Stimulated activated CD4-positive, alpha-beta T cell treated with anti-CD3 and anti-CD28 coated beads, Interleukin-12 subunit alpha, Interleukin-12 subunit beta, amount 100 ng/mL, for 24 hours (primary cell): ENCODE measurements around the gene CCT5.

ENCODE experiments used
- DNase-seq, 2 experiments: peaks; one replicate each; pipeline ENCODE4 v3.0.0-alpha.2; 2020; ENCODE audit warnings: low read depth in 2 of 2

The CCT5 gene

DNA sequence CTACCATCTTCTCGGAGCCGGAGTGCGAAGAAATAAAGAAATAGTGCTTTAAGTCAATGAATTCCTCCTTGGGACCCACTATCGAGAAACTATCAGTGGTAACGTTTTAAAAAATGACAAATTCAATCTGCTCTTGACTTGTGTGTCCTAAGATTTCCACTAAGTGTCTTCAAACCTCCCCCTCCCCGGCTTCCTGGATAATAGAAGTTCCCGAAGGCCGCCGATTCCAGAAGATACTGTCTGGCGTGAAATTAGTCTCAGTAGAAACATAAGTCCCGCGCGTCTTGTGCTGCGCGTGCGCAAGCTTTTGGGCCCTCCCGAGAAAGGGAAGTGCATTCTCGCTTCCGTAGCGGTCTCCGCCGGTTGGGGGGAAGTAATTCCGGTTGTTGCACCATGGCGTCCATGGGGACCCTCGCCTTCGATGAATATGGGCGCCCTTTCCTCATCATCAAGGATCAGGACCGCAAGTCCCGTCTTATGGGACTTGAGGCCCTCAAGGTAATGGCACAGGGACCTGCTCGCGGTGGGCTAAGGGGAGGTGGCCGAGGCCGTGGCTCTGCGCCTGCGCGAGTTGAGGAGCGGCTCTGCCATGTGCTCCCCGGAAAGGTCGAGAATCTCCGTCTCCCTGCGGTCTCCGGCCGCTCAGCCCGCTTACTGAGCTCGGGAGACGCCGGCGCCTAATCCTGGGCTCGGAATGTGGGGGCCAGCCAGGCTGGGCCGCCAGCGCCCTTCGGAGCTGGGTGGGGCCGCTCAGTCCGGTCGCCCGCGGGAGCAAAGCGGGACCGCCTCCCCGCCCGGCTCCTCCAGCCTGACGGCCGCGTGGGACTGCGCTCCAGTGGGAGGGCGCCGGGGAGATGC, at the start of gene CCT5:
TSS of gene CCT5 (plus strand) at position 333 of the 858 bp plus-strand sequence. CDS start at position 394, 61 bp downstream.
- DNase-seq = peak; percentile 77 to 78

DNA sequence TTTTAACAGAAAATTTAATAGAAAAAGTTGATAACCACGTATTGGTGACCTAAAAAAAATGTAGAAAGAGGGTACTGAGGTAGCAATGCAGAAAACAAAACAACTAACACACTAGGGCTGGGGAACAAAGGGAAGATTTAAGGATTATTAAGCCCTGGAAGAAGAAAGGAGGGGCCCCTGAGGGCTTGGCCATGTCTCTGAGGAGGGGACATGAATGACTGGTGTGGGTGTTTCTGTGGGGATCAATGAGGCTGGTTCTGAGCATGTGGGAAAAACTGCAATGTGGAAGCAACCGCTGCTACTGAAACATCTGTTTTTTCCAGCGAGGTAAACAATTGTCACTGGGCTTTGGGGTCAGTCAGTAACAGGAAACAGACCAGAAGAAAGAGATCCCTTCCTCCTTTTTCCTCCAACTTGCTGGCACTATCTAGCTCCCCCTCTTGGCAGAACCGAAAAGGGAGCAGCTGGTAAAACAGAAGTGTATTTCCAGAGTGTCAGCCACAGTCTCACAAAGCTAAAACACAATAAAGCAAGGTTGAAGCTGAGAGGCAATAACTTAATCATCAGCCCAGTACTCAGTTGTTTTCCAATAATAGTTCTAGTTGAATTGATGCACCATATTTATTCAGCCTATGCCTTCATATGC, 48.7 kb upstream of the CCT5 start:
- DNase-seq = no peak

DNA sequence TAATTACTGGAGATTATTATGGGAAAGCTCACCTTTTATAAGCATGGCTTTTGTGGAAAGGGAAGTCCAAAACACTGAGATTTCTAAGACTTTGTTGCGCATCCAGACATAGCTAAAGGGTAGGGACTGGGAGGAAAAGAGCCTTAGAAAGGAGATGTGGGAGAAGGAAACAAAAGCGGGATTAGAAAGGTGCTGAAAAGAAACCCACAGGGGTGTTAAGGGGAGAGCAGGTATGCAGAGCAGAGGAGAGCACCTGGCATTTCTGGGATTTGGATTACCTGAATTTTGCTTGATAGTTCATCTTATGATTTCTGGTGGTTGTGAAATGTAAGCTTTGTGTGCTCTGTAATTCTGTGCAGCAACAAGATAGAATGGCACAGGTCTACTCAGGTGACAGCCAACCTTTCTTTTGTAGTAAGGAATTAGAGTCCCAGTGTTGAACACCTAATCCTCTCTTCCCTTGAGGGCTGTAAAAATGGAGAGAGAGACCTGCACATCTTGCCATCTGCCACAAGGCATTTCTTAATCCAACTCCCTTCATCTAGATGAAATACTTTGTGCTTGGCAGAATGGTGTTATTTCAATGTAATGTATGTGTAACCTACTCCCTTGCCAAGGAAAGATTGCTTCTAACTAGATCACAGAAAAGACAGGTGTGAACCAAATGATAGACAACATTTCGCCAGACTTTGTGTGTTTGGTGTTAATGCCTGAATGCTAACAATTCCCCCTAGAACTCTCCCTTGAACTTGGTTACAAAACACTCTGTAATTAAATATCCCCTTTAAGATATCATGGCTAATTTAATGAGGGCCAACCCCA, 47.8 kb upstream of the CCT5 start:
- DNase-seq = no peak

DNA sequence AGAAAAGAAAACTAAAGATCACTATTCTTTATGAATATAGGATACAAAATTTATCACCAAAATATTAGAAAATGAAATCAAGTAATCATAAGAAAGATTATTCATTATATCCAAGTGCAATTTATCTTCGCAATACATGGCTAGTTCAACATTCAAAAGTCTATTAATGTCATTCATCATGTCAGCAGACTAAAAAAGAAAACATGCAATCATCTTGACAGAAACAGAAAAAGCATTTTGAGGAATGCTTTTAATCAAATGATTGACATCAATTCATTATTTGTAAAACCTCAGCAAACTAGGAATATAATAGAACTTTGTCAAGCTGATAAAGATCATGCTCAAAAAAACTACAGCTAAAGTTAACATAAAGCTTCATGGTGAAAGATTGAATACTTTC, 41.1 kb upstream of the CCT5 start:
- DNase-seq = no peak

DNA sequence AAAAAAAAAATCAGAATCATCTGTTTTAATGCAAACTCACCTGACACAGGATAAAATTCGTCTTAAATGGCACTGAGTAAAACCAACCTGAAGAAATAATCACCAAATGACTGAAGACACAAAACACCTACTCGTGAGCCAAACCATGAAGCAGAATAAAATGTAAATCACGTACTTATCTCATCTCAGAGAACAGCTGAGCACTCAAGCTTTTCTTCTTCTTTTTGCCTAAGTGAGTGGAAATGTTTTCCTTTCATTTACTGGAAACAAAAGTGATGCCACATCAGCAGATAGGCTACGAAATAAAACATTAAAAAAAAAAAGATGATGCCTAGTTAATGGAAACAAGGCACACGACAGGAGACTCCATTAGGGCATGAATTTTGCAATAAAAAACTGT, 36.8 kb upstream of the CCT5 start:
- no peak for DNase-seq

DNA sequence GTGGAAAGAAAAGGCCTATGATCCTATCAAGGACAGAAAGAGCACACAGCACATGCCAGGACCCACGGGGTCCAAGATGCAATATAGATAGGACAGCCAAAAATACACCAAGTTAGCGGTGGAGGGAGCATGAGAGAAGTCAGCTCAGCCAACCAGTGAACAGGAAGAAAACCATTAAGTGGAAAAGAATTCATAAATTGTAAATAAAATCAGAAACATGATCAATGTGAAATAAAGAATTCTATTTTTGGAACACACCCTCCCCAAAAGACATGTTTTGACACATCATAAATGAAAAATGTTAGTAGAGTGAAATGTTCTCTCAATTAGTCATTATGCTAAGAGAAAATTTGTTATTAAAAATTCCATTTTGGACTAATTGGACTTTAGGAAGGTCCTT, 36.0 kb upstream of the CCT5 start:
- no peak for DNase-seq

DNA sequence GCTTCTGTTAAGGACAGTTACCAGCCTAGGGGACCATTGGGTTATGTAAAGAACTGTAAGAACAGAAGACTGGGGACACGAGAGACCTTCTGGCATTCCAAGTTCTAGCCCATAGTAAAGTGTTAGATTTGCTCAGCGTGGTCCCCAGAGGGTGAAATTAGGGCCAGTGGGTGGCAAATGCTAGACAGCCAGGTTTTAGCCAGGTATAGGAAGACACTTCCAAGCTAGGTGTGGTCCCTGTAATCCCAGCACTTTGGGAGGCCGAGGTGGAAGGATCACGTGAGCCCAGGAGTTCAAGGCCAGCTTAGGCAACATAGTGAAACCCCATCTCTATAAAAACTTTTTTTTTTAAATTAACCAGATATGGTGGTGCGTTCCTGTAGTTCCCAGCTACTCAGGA, 34.7 kb upstream of the CCT5 start:
- DNase-seq = no peak

DNA sequence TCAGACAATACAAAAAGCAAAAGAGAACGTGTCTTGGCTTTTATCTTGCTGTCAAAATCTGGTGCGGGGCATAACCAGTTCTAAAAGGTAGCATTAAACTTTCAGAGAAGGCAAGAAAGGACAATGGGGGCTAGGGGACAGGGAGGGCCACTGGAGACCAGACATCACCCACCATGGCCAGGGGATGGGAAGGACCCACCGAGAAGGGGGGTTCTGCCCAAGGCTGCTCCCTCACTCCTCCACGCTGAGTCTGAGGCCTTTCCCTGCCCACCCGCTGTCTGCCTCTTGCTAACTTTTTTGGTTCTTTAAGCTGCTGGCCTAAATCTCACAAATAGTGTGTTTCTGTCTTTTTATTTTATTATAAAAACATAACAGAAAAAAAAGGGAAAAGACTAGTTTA, 34.0 kb upstream of the CCT5 start:
- no peak for DNase-seq

DNA sequence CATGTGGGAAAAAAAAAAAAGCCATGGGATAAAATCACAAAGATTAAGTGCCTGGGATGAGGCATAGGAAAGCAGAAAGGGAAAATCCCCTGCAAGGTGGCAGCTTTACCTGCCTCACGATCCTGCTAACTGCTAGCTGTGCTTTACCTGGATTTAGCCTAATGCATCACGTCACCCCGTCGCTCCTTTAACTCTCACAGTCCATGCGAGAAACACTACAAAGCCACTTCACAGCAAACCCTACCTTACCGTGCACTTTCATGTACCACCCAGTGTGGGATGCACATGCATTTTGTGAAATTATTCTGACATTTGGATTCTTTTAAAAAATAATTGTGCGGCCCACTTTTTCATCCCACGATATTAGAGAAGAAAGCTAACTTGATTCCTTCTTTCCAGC, 31.4 kb upstream of the CCT5 start:
- no peak for DNase-seq

DNA sequence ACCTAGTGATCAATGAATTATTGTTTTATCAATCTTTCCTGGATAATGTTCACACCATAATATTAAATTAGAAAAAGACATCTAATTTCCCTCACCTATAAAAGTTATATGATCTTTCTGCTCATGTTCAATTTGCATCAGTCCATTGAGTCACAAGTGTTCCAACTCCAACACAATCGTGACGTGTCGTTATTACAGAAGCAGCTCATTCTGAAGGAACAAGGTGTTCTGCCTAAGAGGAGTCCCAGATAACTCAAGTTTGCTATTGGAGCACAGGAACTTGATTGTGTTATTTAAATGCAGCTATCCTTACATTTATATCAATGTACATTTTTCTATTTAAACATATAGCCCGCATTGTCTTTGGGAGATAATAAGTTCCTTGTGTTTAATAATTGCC, 31.0 kb upstream of the CCT5 start:
- no peak for DNase-seq

DNA sequence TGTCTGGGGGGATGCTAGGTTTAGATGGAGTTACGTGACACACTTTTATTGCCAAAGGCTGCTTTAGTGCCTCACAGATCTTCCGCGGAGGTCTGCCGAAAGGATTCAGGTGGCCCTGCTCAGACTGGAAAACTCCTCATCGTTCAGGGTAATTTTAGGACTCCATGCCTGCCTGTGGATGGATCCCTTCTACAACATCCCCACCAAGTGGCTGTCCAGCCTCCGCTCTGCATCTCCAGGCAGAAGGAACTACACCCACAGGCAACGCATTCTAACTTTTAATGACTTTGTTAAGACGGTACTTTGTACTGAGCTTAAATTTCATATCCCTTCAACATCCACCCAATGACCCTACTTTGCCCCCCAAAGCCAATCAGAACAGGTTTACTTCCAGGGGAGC, 29.8 kb upstream of the CCT5 start:
- no peak for DNase-seq

DNA sequence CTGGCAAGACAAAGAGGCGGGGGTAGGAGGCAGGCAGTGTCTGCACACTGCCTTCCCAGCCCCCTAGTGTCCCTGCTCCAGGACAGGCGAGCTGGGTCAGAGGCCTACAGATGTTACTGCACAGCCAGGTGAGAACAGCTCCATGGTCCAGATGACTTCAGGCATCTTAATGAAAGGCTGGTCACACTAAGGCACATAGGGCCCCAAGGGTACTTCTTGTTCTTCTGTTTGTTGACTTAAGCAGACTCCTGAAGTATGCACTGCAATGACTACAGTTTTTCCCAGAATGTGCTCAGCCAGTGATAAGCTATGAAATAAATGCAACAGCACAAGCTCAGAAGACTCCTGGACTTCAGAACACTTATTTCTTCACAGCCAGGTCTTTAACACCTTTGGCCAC, 27.8 kb upstream of the CCT5 start:
- DNase-seq = no peak

DNA sequence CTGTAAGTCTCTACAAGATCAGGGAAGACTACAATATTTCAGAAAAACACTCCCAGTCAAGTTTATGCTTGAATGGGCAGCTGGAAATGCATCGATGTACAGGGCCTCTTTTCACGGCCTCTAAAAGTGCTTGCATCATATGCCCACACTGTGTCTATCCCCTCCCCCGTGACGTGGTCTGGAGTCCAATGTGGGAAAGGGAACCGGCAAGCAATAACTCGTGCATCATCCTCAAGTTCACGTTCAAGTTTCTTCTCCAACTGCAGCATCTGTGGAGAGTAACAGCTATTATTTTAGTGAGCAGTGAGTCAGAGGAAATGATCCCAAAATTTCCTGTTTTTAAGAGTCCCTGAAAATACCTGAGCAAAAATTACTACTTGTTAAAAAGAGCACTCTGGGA, 22.7 kb upstream of the CCT5 start:
- no peak for DNase-seq

DNA sequence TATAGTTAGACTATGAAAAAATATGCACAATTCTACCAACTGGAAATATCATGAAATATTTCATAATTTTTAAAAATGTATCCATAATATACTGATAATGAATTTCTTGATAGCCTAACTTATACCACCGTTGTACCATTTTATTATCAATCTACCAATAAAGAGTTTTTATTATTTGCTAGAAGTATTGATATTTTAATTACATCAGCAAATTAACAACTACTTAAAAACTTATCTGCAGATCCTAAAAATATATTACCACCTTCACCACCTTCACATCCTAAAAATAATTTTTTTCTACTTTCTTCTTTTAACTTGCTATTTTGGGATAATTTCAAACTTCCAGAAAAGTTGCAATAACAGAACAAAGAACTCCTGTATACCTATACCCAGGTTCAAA, 21.8 kb upstream of the CCT5 start:
- DNase-seq = no peak

DNA sequence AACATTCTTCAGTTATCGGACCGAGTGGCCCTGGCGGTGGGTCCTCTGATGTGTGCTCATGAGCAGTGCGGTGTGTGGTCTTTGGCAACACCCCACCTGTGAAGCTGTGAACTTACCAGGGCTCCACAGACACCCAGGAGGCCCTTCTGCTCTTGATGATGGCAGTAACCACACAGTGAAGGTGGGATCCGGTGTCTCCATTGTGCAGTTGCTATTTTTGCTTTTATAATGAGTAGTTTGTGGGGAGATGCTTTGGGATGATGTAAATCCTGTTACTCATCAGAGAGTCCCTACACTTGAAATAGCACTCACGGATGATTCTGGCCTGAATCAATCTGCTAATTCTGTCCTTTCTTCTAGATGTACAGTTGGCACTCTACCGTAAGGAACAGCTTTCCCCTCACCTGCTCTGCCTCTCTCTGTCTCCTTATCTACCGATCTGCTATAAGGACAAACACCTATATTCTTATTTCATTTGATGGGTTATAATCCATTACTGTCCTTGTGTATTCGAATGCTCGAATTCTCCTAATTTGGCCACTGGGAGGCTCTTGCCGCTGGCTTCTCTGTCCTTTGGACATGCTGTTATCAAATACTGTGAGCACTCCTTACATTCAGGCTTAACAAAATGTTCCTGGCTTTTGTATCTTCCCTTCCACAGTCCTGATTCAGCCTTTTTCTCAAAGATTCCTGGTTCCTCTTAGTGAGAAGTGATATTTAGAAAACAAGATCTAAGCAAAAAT, 20.6 kb upstream of the CCT5 start:
- no peak for DNase-seq

DNA sequence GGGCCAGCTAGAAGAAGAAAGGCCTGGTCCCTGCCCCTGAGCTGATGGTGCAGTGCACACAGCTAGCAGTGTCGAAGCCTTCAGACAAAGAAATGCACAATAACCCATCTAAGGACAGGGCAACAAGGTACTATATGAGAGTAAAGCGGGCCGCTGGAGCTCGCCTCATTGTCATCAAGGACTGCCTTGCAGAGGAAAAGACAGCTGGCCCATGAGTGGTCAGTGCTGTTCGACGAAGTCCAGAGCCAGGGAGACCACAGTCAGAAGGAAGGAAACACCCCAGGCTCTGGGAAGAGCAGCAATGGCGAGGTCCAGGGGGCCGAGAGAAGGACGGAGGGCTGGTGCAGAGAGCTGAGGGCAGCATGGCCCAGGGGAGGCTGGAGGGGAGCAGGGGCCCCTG, 17.7 kb upstream of the CCT5 start:
- no peak for DNase-seq

DNA sequence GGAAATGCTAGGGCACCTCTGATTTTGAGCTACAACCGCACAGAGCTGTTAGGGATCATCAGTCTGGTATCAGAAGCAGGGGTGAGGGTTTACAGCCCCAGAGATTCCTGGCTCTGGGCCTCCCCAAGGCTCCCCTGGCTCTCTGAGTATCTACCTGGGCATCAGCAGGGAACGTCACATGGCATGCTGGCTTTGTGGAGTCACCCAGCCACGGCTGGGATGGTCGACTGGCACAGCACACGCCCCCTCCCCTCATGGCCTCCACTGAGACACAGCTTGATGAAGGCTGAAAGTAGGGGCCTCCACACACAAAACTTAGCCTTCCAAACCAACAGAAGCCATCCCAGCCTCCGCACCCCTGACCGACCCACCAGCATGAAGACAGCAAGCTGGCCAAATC, 17.1 kb upstream of the CCT5 start:
- no peak for DNase-seq

DNA sequence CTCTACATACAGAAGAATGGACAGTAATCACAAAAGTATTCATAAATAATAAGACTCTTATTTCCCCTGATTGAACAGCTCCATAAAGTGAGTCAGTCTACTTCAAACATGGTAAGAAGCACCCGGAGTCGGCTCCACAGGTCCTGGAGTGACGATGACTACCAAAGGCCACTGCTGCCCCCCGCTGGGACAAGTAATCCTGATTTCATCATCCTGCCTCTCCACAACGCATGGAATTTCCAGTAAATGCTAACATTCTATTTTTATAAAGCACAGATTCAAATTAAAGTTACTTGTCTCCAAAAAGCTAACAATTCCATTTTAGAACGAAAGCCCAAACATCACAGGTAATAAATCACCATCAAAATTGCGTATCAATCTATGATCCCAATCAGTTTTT, 16.6 kb upstream of the CCT5 start:
- no peak for DNase-seq

DNA sequence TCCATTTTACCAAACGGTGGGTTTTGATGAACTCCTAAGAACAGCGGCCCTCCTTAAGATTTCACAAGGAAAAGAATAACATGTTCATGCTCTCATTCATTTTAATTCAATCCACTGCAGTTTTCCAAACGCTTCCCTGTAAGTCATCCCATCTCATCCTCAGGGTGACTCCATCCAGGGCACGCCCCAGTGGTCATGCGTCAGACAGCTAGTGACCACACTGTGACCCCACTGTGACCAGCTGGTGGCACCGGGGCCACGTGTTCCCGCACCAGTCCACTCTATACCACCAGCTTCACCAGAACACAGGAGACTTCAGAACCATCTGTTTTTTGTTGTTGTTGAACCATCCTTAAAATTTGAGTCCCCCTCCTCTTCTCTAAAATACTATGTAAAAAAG, 14.7 kb upstream of the CCT5 start:
- DNase-seq = no peak

DNA sequence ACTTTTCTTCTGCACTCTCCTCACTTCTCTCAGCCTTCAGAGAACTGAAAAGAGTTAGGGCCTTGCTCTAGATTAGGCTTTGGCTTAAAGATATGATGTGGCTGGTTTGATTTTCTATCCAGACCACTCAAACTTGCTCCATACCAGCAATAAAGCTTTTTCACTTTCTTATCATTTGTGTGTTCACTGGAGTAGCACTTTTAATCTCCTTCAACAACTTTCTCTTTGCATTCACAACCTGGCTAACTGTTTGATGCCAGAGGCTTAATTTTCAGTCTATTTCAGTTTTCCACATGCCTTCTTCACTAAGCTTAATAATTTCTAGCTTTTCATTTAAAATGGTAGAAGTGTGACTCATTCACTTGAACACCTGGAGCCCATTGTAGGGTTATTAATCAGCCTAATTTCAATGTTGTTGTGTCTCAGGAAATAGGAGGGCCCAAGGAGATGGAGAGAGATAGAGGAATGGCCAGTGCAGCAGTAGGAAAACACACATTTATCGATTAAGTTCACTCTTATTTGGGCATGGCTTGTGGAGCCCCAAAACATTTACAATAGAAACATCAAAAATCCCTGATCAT, 6.3 kb upstream of the CCT5 start:
- no peak for DNase-seq

DNA sequence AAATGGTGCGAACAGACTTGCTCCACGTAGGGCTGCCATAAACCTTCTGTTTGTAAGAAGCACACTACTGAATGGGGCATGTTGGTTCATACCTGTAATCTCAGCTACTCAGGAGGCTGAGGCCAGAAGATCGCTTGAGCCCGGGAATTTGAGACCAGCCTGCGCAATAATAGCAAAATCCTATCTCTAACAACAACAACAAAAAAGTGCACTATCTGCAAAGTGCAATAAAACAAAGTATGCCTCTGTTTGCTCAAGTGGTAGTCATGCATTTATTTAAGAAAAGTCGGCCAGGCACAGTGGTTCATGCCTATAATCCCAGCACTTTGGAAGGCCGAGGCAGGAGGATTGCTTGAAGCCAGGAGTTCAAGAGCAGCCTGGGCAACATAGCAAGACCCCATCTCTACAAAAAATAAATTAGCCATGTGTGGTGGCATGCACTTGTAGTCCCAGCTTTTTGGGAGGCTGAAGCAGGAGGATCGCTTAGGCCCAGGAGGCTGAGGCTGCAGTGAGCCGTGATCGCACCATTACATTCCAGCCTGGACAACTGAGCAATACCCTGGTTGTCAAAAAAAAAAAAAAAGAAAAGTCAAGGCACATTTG, 5.6 kb upstream of the CCT5 start:
- no peak for DNase-seq
